HG03103 (cell line): ENCODE results near the gene TSPEAR.

Experiments
- ATAC-seq: cut with Tn5 transposase; IDR thresholded peaks from one replicate; pipeline ENCODE4 v1.9.1; 2021; ENCODE audit warnings: low read depth; ENCODE audit not compliant: unreplicated experiment

Gene TSPEAR

DNA sequence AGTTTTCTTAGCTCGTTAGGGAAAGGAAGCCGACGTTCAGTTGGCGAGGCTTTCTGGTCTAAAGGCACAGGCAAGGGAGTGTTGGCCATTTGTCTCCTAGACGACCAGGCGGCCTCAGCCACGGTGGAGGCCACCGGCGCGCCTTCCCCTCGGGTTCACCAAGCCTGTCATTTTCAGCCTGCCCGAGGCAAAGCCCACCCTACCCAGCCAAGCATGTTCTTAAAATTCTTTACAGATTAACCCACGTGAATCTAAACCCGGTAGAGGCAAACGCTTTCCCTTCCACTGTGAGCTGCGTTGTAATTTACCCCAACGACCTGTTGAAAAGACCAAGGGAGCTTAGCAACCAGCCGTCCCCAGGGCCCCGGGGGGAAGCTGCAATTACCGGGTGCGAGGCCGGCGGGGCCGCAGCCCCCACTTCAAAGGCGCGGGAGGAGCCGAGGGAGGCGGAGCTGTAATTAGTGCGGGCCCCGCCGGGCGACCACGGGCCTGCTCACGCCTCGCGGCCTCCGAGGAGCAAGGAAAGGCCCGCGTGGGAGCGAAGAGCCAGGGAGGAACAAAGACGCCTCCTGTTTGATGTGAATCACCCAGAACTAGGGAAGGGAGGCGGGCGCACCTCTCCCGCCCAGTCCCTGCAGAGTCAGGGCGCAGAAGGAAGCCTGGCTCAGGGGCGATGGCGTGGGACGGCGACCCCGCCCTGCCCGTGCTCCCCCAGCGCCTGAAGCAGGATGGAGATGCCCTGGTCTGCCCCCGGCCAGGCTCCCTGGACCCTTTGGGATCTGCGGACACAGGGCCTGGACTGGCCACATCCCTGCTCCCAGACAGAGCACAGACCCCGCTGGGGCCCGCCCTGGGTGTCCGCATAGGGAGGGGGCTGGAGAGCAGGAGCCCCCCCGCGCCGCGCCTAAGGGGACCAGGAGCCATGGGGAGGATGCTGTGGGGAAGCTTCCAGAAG lies 12.1 kb upstream of the TSPEAR start:
- ATAC-seq, result no peak

DNA sequence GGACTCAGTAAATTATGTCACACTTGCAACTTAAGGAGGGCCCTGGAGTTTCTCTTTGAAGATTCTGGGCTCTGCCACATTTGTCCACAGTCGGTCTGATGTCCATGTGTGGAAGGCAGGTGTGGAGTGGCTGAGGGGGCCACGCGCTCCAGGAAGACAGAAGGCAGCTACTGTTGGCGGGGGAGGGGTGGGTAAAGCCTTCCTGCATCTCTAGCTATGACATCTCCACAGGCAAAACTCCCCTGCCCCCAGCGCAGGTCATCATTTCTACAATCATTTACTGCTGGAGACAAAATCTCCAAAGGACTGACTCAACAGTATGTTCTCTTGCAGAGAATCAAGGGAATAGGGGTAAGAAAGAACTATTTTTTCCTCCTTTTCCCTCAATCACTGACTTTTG lies 11.4 kb upstream of the TSPEAR start:
- no peak for ATAC-seq

DNA sequence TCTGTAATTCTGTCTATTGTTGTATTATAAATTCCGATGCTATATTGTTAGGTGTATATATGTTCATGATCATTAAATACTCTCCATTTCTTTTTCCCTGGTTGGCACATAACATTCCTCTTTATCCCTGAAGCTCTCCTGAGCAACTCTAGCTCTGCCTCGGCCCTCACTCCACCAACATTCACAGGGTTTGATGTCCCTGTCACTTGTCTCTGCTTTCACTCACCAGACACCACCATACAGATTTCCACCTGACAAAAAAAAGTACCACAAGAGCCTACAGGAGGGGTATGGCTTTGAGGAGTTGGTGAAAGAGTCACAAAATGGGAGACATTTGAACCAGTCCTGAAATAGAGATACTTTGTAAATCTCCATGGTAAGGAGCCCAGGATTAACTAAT lies 8.8 kb upstream of the TSPEAR start:
- ATAC-seq, result no peak

DNA sequence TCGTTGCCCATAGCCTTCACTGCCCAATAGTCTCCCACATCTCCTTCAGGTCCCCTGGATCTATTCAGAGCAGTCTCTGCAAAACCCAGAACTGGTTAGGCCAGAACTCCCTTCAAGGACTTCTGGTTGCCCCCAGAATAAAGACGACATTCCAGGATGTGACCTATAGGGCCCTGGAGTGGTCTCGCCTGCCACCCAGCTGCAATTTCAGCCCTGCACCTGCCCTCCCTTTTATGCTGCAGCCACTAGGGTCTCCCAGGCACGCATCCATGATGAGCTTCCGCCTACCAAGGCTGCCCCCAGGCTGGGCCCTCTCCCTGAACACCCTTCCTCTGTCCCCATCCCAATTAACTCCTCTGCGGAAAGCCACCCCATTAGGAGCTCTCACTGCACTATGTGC lies 7.2 kb upstream of the TSPEAR start:
- no peak for ATAC-seq

DNA sequence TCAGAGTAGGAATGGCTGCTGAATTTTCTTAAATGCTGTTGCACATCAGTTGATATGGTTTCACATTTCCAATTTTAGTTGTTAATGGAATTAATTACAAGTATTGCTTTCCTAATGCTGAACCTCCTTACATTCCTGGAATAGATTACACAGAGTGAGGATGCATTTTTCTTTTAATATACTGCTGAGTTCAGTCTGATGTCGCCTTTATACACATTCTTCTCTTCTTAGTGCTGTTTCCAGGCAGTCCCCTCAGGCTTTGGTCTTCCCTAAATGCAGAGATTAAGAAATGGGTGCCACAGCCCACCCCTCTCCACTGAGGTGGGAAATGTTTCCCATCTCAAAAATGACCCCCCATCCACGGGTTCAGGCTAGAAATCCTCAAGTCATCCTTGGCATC lies 6.7 kb upstream of the TSPEAR start:
- no peak for ATAC-seq

DNA sequence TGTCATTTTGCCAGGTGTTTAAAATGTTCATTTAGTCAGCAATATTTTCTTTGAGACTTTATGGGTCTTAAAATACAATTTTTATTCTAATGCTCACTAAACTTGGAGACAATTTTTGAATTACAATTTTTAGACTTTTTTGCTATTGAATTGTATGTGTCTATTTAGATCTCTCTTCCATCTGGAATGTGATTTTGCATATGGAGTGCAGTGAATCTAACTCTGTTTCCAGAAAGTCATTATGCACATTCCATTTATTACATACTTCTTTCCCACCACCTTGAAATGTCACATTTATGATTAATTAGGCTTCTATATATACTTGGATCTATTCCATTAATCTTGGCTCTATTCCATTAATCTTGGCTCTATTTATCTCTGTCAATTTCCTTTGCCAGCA lies 5.6 kb upstream of the TSPEAR start:
- ATAC-seq, result no peak

DNA sequence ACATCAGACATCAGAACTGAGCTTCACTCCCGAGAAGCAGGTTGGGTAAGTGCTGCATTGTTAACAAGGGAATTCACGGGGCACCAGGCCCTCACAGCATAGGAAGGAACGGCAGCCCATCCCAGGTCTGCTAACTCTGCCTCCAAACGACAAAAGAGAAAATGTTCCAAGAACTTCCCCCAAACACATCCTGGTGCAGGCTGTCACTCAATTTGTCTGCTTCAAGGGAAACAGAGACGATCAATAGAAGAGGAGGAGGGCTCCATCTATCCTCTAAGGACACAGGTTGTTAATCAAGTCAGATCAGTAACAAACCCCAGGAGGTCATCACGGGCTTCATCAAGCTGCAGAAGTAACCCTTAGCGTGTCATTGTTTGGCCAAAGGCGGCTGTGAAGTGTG lies 3.5 kb upstream of the TSPEAR start:
- no peak for ATAC-seq

DNA sequence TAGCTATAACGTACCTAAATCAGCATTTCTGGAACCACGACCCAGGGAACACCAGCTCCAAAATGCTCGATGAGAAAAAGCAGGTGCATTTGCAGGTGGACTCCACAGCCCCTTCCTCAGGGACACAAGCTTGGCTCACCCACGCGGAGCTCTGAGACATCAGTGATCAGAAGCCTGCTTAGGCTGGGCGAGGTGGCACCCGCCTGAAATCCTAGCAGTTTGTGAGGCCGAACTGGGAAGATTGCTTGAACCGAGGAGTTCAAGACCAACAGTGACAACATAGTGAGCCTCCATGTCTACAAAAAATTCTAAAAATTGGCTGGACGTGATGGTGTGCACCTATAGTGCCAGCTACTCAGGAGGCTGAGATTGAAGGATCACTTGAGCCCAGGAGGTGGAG lies 2.5 kb upstream of the TSPEAR start:
- no peak for ATAC-seq

DNA sequence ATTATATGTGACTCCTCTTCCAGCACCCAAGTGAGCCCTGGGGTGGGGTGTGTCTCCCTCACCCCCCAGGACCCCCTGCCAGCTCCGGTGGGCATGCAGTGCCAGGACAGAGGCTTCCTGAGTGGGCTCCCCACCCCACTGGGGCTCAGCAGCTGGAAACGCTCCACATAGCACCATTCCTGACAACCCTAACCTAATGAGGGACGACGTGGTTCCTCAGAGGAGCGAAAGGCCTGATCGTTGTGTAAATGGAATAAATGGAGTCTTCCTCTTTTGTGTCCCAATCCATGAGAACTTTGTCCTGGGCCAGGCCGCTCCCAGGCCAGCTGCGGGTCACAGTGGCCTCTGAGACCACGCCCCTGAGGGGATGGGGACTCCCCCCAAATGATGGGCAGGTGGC lies 1.8 kb upstream of the TSPEAR start:
- no peak for ATAC-seq

DNA sequence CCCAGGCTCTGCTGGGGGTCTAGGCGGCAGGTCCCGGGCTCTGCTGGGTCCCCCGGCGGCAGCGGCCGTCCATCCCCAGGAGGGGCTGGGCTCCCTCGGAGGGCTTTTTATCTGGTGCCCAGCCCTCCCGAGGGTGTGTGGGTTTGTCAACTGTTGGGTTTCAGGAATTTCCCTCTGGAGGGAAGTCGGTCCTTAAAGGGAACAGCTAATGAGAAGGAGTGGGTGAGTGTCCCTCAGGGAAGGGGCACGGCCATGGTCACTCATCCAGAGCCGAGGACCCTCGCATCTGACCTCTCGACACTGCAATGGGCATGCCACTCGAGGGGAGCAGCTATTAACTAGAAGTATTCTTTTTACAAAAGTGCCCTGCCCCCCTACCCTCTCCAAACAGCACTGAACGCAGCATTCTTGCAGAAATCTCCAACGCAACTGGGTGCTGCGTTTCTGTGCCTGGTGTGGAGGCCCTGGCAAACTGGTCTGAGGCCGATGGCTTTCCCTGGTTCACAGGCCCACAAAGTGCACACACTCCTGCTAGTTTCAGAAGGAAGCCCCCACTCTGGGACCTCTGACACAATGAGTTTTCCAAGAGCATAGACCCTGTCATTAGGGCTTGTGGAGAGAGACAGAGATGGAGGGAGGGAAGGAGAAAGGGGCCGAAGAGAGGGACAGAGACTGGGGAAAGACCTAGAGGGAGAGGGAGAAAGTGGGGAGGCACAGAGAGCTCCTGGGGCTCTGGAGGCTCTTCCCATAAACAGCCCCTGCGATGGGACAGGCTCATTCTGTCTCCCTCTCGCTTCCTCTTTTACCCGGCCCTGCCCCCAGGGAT lies 1.0 kb upstream of the TSPEAR start:
- ATAC-seq, result no peak

DNA sequence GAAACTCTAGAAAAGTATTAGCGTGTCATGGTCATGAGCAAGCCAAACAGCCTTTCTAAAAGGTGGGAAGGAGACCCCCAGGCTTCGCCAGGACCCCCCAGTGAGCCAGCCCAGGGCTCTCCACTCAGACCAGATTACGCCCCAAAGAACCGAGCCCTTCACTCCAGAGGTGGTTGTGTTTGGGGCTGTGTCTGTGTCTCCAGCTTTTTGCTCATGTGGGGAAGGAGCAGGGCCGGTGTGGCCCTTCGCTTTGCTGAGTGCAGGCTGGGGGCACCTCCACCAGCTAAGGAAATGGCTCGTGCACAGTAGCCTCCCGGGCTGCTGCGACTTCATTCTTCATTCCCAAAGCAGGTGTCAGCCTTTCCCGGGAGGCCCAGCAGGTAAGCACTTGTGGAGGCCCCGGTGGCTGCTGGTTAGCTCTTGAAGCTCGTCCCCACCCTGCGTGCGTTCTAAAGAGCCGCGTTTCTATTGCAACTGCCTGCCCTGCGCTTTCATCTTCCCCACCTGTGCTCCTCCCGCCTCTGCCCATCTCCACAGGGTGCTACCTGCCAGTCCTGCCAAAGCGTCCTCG lies 531 bp downstream of the TSPEAR start:
- no peak for ATAC-seq

DNA sequence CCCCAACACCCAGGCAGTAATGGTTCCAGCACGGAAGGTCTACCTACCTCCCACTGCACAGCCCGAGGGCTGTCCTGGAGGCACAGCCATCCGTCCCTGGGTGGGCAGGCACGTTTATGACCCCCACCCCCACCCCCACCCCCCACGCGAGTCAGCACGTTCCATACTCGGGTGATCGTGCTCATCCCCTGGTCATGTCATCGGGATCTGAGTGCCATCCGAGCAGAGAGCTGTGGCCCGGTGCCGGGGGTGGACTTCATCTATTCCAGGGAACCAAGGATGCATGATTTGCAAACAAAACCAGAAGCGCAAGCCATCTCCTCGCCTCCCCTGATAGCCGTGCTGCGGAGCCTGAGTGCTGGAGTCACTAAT lies 1.1 kb downstream of the TSPEAR start:
- no peak for ATAC-seq

DNA sequence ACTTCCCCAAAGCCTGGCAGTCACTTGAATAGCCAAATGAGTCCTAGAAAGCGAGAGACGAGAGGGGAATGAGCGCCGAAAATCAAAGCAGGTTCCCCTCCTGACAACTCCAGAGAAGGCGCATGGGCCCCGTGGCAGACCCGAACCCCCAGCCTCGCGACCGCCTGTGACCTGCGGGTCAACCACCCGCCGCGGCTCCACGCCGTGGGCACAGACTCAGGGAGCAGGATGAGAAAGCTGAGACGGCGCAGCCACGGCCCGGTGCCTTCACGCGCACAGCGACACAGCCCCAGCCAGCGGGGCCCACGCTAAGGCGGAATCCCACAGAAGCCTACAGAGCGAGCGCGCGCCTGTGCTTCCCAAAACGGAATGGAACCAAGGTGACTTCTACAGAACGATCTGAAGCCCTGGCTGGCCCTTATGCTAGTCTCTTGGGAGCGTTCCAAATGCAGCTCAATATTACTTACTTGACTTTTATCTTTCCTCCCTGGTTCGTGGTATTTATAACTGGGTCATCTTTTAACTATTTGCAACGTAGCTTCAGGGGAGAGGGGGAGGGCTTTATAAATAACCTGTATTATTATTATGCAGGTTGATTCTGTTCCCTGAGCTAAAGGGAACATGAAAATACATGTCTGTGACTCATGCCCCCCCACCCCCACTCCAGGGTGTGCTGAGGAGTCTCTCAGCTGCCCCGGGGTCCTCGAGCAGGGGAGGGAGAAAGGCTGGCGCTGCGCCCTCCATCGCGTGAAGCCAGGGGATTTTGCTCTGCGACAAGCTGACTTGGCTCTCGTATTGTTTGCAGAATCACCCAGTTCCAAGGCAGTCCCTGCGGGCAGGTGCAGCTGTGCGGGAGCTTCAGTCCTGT lies 1.7 kb downstream of the TSPEAR start:
- no peak for ATAC-seq

DNA sequence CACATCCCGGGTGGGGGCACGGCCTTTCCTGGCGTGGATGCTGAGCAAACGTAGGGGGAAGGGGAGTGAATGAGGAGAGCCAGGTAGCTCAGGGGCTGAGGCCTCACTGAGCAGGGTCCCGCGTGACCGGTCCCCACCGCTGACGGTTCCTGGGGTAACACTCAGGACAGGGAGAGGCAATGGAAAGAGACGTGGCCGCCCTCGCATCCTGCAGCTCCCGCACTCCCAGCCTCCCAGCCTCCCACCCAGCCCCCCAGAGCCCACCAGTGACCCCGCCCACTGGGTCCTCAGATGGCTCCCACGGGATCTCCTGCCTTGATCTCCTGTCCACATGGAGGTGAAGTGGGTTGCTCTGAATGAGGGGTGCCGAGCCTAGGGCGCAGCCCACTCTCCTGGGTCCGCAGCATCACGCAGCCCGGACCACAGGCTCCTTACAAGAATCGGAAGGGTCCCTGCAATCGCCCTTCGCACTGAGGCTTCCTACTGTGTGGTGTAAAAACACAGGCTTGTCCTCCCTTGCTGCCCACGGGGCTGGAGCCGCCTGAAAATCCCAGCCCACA lies 2.4 kb downstream of the TSPEAR start:
- no peak for ATAC-seq

DNA sequence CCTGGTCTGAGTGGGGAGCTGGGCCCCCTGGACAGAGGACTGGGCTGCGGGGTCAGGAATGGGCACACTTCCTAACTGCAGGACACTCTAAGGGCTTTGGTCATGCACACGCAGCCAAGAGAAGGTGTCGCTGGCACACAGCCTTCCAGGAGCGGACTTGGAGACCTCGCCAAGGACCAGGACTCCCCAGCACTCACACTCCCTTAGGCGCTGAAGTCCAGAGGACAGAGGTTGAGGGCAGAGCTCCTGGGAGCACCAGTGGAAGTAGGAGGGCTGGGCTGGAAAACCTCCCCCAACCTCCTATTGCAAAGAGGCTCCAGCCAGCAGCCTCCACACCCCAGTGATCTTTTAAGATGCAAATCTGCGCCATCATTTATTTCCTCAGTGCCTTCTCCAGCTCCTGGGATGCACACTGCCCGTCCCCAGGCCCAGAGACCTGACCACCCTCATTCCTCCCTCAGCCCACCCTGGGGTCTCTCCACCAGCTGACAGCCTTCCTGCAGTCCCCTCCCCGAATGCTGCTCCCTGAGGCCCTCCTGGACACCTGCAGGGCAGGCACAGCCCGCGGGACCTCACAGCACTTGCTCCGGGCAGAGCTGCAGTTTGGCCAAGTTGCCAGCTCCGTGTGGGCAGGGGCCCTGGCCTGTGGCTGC lies 3.0 kb downstream of the TSPEAR start:
- ATAC-seq, result no peak

DNA sequence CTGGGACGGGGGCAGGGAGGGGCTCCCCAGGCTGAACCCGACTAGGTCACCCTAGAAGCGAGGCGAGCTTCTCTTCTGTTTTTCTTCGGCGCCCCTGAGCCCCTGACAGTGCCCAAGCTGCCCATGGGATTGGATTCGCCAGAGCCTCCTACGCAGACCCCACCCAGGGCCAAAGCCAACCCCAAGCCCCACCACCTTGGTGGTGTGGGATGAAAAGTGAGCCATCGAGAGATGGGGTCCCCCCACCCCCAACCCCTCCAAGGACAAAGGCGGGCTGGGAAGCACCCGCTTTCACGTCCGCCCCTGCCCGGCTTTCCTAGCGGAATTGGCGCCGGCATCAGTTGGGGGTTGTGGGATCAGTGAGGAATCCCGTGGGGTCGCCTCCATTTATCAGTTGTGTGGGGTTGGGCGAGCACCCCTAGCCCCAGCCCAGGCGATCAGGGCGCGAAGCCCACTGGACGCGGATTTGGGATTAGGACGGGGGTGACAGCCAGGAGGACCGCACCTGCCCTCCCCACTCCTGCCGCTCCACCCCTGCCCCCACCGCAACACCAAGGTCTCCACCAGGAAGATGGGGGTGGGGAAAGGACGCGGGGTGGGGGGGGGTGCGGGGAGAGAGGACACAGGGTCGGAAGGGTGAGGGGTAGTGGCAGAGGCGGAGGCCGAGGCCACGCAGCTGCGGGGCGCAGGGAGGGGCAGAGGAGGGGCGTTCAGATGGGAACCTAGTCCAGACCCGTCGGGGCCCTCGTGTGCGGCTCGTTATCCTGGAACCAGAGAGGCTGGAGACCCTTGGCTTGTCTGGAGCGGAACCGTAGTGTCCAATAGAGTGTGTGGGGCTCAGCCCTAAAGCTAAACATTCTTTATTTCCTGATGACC lies 4.4 kb downstream of the TSPEAR start:
- no peak for ATAC-seq

DNA sequence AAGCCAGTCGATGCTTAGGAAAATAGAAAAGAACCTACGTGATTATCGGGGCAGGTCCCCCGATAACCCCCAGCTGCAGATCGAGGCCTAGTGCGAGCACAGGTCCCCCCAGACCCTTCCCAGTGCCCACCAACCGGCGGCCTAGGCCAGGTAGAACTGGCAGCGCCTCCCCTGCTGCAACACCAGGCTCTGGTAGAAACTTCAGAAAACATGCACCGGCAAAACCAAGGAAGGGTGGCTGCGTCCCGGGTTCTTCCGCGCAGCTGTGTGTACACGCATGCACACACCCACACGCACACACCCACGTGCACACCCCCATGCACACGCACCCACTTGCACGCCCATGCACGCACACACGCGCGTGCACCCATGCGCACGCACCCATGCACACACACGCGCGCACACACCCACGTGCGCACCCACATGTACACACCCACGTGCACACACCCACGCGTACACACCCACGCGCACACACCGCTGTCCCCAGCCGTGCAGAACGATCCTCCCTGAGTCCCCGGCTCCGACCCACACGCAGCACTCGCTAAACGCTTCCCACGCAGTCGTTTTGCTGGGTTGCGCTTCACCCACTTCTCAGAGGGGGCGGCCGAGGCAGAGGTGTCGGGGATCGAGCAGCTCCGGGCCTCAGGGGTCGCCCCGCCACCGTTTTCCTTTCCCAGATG lies 5.2 kb downstream of the TSPEAR start:
- no peak for ATAC-seq

DNA sequence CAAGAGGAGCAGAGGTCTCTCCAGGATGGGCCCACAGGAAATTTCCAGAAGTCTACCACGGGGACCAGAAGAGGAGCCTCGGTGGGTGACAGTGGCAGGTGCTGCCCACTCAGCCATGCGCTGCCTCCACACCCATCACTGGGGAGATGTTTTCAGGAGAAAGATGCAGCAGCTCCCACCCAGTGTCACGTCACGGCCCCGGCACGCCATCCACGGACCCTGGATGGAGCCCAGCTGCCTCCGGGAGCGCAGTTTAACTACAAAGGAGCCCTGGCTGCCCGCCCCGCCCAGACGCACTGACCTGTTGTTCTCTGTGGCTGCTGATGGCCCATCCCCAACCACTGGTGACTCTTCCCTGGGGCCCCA lies 6.8 kb downstream of the TSPEAR start:
- ATAC-seq, result no peak
